ENCODE data around the gene PC. TPM values are rescaled to one million over a fixed set of nuclear protein-coding genes. Genes with fewer than 3 reads are reported as not detected.

PC gene
- total and polyA plus RNA-seq, 9 of the 15 experiments (the other 6 are each of a cell fraction or from before 2014, with no cell fraction given) = 0.94 to 38.0 (median 8.7) TPM

DNA sequence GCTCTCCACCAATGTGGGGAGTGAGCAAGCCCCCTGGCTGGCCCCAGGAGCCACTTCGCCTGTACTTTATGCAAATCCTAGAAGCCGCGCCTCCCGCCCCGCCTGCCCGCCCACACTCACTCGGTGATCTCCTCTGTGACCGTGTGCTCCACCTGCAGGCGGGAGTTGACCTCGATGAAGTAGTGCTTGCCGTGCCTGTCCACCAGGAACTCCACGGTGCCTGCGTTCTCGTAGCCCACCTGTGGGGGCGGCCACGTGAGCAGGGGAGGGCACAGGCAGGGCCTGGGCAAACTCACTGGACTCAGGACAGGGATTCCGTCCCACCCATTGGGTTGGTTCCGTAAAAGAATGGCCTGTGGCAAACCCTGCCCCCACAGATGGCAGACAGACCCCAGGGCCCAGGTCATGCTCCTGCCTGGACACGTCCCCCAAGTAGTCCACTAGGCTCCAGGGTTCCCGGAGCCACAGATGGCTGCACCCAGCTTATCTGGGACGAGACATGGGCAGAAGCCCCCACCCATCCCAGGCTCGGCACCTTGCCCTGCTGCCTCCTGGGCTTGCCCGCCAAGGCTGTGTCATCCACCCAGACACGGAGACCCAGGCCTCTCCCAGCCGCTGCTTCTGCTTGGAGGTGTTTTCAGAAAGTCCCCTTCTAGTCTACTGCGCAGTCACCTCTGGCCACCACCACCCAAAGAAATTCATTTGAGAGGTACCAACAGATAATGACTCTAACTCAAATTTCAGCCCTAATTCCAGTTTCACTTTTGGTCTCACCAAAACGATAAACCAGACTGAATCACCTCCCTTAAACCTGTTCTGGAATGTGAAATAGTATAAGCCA is 89.2 kb downstream of the PC start (continued):
- TF ChIP-seq, protein P1, sequence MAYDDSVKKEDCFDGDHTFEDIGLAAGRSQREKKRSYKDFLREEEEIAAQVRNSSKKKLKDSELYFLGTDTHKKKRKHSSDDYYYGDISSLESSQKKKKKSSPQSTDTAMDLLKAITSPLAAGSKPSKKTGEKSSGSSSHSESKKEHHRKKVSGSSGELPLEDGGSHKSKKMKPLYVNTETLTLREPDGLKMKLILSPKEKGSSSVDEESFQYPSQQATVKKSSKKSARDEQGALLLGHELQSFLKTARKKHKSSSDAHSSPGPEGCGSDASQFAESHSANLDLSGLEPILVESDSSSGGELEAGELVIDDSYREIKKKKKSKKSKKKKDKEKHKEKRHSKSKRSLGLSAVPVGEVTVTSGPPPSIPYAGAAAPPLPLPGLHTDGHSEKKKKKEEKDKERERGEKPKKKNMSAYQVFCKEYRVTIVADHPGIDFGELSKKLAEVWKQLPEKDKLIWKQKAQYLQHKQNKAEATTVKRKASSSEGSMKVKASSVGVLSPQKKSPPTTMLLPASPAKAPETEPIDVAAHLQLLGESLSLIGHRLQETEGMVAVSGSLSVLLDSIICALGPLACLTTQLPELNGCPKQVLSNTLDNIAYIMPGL (CRISPR knock-in tag; IDR thresholded peaks at IDR 0.05) = peak; percentile 72; the same call in 1 of the 2 replicates
- TF ChIP-seq ZNF263 (CRISPR knock-in tag; IDR thresholded peaks at IDR 0.05; ENCODE audit: borderline replicate concordance) (peak; percentile 30; the same call in 1 of the 2 replicates), PHF21A (IDR thresholded peaks at IDR 0.05; ENCODE audit: borderline replicate concordance, low read depth) (no peak), MYC (IDR thresholded peaks at IDR 0.05; ENCODE audit: low read depth, low read length) (0 out of 2 replicates have a peak, but pooled peaks have one; percentile 45), MYC (CRISPR knock-in tag; IDR thresholded peaks at IDR 0.05; ENCODE audit: borderline replicate concordance, low read depth) (no peak), CBX3 (IDR thresholded peaks at IDR 0.05; ENCODE audit: borderline replicate concordance in 1 of 2, low read length in 2 of 2) (peak in 1 of 2 experiments; percentile 69; a peak in 1 of 3 replicates), FIP1L1 (IDR thresholded peaks at IDR 0.05; ENCODE audit: low read depth, low read length, poor library complexity, severe bottlenecking) (peak; percentile 32), SMC3 (conservative IDR thresholded peaks at IDR 0.05; ENCODE audit: insufficient read depth, low read depth, low read length) (peak; percentile 56; the same call in 1 of the 2 replicates), SMAD4 (CRISPR knock-in tag; conservative IDR thresholded peaks at IDR 0.05) (0 out of 2 replicates have a peak, but pooled peaks have one; percentile 29), ZNF124 (CRISPR knock-in tag; IDR thresholded peaks at IDR 0.05) (no peak), HIVEP1 (CRISPR knock-in tag; IDR thresholded peaks at IDR 0.05) (no peak), CREB1 (IDR thresholded peaks at IDR 0.05) (no peak), CREB1 (CRISPR knock-in tag; IDR thresholded peaks at IDR 0.05) (peak; percentile 58), CTBP1 (IDR thresholded peaks at IDR 0.05; ENCODE audit: borderline replicate concordance) (peak; percentile 57; the same call in 1 of the 2 replicates), HDAC2 (IDR thresholded peaks at IDR 0.05) (0 out of 2 replicates have a peak, but pooled peaks have one; percentile 26), MXI1 (IDR thresholded peaks at IDR 0.05; ENCODE audit: low read depth, low read length) (peak; percentile 24; the same call in 1 of the 2 replicates), RBFOX2 (IDR thresholded peaks at IDR 0.05; ENCODE audit: low read depth, low read length) (peak; percentile 47), ZNF134 (CRISPR knock-in tag; conservative IDR thresholded peaks at IDR 0.05) (peak; percentile 72)
- TF ChIP-seq, protein P2, sequence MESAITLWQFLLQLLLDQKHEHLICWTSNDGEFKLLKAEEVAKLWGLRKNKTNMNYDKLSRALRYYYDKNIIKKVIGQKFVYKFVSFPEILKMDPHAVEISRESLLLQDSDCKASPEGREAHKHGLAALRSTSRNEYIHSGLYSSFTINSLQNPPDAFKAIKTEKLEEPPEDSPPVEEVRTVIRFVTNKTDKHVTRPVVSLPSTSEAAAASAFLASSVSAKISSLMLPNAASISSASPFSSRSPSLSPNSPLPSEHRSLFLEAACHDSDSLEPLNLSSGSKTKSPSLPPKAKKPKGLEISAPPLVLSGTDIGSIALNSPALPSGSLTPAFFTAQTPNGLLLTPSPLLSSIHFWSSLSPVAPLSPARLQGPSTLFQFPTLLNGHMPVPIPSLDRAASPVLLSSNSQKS (CRISPR knock-in tag; IDR thresholded peaks at IDR 0.05) = no peak
- TF ChIP-seq, protein P3, sequence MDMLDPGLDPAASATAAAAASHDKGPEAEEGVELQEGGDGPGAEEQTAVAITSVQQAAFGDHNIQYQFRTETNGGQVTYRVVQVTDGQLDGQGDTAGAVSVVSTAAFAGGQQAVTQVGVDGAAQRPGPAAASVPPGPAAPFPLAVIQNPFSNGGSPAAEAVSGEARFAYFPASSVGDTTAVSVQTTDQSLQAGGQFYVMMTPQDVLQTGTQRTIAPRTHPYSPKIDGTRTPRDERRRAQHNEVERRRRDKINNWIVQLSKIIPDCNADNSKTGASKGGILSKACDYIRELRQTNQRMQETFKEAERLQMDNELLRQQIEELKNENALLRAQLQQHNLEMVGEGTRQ (CRISPR knock-in tag; IDR thresholded peaks at IDR 0.05) = peak; percentile 58
- TF ChIP-seq, protein P4, sequence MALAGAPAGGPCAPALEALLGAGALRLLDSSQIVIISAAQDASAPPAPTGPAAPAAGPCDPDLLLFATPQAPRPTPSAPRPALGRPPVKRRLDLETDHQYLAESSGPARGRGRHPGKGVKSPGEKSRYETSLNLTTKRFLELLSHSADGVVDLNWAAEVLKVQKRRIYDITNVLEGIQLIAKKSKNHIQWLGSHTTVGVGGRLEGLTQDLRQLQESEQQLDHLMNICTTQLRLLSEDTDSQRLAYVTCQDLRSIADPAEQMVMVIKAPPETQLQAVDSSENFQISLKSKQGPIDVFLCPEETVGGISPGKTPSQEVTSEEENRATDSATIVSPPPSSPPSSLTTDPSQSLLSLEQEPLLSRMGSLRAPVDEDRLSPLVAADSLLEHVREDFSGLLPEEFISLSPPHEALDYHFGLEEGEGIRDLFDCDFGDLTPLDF (CRISPR knock-in tag; IDR thresholded peaks at IDR 0.05) = no peak
- TF ChIP-seq, protein P5, sequence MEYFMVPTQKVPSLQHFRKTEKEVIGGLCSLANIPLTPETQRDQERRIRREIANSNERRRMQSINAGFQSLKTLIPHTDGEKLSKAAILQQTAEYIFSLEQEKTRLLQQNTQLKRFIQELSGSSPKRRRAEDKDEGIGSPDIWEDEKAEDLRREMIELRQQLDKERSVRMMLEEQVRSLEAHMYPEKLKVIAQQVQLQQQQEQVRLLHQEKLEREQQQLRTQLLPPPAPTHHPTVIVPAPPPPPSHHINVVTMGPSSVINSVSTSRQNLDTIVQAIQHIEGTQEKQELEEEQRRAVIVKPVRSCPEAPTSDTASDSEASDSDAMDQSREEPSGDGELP (CRISPR knock-in tag; IDR thresholded peaks at IDR 0.05; ENCODE audit: borderline replicate concordance) = peak; percentile 83; the same call in 1 of the 2 replicates
